Activated T-helper 1 cell treated with anti-CD3 and anti-CD28 coated beads, Interleukin-12 subunit alpha, Interleukin-12 subunit beta, Interleukin-2, Interleukin-4 antibody, amounts not matched to agents 30 ng/mL and 10 ng/mL and 1 ng/mL, durations not matched to agents 14 hours and 24 hours and 36 hours (primary cell): Measurements from ENCODE around the gene ZNF431. TPM values are rescaled to one million over a fixed set of nuclear protein-coding genes. Genes with fewer than 3 reads are reported as not detected.

ENCODE experiments used
- DNase-seq: peaks from one replicate; pipeline ENCODE4 v3.0.0; 2021; ENCODE audit warnings: low spot score
- H3K27ac Mint-ChIP-seq: one replicate; pipeline ENCODE4 v1.8.0; 2021; ENCODE audit warnings: mild to moderate bottlenecking, mixed read lengths
- H3K27me3 Mint-ChIP-seq: one replicate; pipeline ENCODE4 v1.8.0; 2022; ENCODE audit warnings: mild to moderate bottlenecking, moderate library complexity, mixed read lengths; ENCODE audit not compliant: insufficient read depth
- H3K36me3 Mint-ChIP-seq: one replicate; pipeline ENCODE4 v1.8.0; 2021; ENCODE audit warnings: low read depth, mixed read lengths
- H3K4me1 Mint-ChIP-seq: one replicate; pipeline ENCODE4 v1.8.0; 2021; ENCODE audit warnings: low read depth, mixed read lengths
- H3K4me3 Mint-ChIP-seq: one replicate; pipeline ENCODE4 v1.8.0; 2021; ENCODE audit warnings: mild to moderate bottlenecking, moderate library complexity, mixed read lengths
- H3K9me3 Mint-ChIP-seq: one replicate; pipeline ENCODE4 v1.8.0; 2021; ENCODE audit warnings: mixed read lengths
- intact Hi-C: fragments of 100-400 bp; cut with micrococcal nuclease; formaldehyde crosslinking; loops from one replicate; pipeline ENCODE4 v1.15.1; 2024
- total RNA-seq: library from RNA; stranded (reverse); gene quantifications from 2 replicates; pipeline ENCODE4 v1.2.3, GENCODE V29; 2022

The ZNF431 gene
- 16.0 and 16.8 TPM in 2 replicates for total RNA-seq

DNA sequence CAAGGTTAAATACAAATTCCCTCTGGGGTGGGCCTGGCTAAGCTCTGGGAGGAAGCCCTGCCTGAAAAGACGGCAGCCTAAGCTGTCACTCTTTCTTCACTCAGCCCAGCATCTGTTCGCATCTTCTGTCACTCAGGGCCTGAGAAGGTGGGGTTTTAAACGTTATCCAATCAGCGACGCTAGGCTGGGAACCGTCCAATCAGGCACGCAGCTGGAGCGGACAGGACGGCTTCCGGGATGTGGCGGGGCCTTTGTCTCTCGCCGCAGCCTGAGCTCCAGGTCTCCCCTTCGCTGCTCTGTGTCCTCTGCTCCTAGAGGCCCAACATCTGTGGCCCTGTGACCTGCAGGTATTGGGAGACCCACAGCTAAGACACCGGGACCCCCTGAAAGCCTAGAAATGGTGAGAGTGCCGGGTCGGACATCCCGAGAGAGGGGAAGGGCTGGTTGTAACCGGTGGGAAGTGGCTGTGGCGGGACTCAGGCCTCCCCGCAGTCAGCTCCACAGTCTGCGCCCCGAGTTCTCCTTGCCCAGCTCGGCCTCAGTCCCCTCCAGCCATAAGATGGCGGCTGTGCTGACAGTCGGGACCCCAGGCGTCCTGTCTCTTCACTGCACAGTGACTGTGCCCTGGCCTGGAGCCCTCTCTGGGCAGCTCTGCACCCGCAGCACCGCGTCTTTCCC is at the start of gene ZNF431:
ZNF431 (plus strand) TSS at position 254 of the 678 bp plus-strand sequence; CDS start at position 398, 144 bp downstream.
- Mint-ChIP-seq H3K9me3 (peaks cover 15% of the 10 kb centered on the region), H3K36me3 (peaks cover 42% of the 10 kb centered on the region), H3K27ac (peak within 1 kb of the TSS; percentile 91), H3K4me1 (peaks cover 25% of the 10 kb centered on the region), H3K27me3 (no peaks in the 10 kb centered on the region), H3K4me3 (peak within 1 kb of the TSS; percentile 96)
- DNase-seq, result peak; percentile 85
- intact Hi-C loops, result loop anchor here (1.0 to 10.0 kb wide), 9 partner anchors 60 to 717 kb away; partner anchors contain the start of genes ZNF100, ZNF429, ZNF430 and ZNF66

DNA sequence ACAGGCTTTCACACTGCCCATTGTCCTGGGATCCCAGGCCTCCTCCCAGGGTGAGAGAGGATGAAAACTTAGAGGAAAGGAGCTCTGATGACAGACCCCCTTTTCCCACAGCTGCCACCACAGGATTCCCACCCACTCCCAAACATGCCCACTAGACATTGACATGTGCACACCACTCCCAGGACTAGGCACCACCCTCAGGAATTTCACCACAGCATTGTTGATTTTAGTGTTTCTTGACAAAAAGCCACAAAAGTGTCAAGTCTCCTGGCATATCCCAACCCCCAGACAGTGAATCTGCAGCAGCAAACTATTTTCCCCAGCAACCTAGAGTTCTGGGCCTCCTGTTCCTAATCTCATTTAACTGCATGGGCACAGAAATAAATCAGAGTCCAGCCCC is 49.7 kb upstream of the ZNF431 start:
- Mint-ChIP-seq H3K4me3 (no peak overlapping the region), H3K27ac (no peak overlapping the region), H3K9me3 (peaks cover 10% of the 10 kb centered on the region), H3K36me3 (peaks cover 39% of the 10 kb centered on the region), H3K27me3 (no peaks in the 10 kb centered on the region), H3K4me1 (peaks cover 6% of the 10 kb centered on the region)
- DNase-seq, result no peak
- intact Hi-C loops, result no loop called here

DNA sequence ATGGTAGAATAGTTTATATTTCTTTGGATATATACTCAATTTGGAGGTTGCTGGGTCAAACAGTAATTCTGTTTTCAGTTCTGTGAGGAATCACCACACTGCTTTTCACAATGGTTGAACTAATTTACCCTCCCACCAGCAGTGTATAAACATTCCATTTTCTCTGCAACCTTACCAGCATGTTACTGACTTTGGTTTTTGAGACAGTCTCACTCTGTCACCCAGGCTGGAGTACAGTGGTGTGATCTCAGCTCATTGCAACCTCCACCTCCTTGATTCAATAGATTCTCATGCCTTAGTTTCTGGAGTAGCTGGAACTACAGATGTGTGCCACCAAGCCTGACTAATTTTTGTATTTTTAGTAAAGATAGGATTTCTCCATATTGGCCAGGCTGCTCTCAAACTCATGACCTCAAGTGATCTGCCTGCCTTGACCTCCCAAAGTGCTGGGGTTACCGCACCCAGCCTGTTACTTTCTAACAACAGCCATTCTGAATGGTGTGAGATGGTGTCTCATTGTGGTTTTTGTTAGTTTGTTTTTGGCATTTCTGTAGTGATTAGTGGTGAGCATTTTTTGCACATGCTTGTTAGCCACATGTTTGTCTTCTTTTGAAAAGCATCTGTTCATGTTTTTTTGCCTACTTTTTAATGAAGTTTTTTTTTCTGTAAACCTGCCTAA is 47.4 kb upstream of the ZNF431 start:
- intact Hi-C loops, result no loop called here
- Mint-ChIP-seq H3K4me3 (no peak overlapping the region), H3K27me3 (no peaks in the 10 kb centered on the region), H3K36me3 (peaks cover 43% of the 10 kb centered on the region), H3K9me3 (peaks cover 14% of the 10 kb centered on the region), H3K27ac (no peak overlapping the region), H3K4me1 (peaks cover 6% of the 10 kb centered on the region)
- no peak for DNase-seq

DNA sequence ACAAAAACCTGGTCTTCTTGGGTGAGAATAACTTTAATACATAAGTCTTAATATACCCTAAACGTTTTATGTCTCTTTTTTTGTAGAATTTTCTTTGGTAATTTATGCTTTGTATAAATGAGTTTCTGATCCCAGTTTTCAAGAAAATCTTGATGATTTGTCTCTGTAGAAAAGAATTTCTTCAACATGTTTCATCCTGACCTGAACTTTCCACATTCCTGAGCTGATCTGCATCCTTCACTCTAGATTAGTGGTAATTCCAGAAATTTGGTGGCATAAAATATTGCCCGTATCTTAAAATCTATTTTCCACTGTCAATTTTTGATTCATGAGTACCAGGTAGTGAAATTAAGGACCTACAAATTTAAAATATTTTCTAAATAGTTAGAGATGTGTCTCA is 43.5 kb upstream of the ZNF431 start:
- no peak overlapping the region for H3K4me3 Mint-ChIP-seq
- H3K9me3 Mint-ChIP-seq, result peaks cover 14% of the 10 kb centered on the region
- H3K27me3 Mint-ChIP-seq, result no peaks in the 10 kb centered on the region
- intact Hi-C loops, result no loop called here
- no peak overlapping the region for H3K27ac Mint-ChIP-seq
- peaks cover 52% of the 10 kb centered on the region for H3K36me3 Mint-ChIP-seq
- DNase-seq, result no peak
- peaks cover 11% of the 10 kb centered on the region for H3K4me1 Mint-ChIP-seq

DNA sequence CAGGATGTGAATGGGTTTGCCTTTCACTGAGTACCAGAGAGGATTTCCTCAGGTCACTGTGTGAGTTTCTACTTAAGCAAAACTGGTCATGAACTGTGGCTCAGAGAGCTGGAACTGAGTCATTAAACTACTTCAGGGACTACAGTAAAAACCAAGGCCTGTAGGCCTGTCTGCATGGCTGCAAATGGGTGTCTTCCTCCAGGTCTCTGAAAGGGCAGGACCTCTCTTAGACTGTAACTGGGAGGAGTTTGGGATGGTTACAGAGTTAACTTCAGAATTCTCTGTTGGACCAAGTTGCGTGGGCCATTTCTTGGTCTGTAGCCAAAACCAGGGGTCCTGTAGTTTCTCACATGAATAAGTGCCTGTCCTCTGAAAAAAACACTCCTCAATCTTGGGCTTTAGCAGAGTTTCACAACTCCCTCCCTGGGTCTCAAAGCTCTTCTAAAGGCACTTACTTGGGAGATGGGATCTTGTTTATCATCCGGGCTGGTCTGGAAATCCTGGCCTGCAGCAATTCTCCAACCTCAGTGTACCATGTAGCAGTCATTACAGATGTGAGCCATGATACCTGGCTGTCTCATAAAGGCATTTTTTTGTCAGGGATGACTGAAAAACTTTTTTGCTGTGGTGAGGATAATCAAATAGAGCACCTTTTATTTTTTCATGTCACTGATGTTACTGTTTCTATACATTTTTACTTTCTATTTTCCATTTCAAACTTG is 40.2 kb upstream of the ZNF431 start:
- peaks cover 4% of the 10 kb centered on the region for H3K9me3 Mint-ChIP-seq
- DNase-seq, result no peak
- intact Hi-C loops, result no loop called here
- H3K4me1 Mint-ChIP-seq, result peaks cover 11% of the 10 kb centered on the region
- H3K27ac Mint-ChIP-seq, result peak overlapping the region; percentile 55
- no peaks in the 10 kb centered on the region for H3K27me3 Mint-ChIP-seq
- no peak overlapping the region for H3K4me3 Mint-ChIP-seq
- peaks cover 51% of the 10 kb centered on the region for H3K36me3 Mint-ChIP-seq

DNA sequence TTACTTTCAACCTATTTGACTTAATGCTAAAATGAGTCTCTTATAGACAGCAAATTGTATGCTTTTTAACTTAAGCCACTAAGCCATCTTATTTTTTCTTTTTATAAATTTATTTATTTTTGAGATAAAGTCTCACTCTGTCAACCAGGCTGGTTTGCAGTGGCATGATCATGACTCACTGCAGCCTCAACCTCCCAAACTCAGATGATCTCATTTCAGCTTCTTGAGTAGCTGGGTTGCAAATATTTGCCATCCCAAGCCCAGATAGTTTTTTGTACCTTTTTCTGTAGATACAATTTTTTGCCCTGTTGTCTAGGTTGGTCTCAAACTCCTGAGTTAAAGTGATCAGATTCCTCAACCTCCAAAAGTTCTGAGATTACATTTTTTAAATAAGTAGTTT is 32.7 kb upstream of the ZNF431 start:
- no peak for DNase-seq
- H3K9me3 Mint-ChIP-seq, result peaks cover 50% of the 10 kb centered on the region
- H3K36me3 Mint-ChIP-seq, result peaks cover 65% of the 10 kb centered on the region
- no peaks in the 10 kb centered on the region for H3K4me1 Mint-ChIP-seq
- no peak overlapping the region for H3K27ac Mint-ChIP-seq
- no peak overlapping the region for H3K4me3 Mint-ChIP-seq
- intact Hi-C loops, result no loop called here
- no peaks in the 10 kb centered on the region for H3K27me3 Mint-ChIP-seq

DNA sequence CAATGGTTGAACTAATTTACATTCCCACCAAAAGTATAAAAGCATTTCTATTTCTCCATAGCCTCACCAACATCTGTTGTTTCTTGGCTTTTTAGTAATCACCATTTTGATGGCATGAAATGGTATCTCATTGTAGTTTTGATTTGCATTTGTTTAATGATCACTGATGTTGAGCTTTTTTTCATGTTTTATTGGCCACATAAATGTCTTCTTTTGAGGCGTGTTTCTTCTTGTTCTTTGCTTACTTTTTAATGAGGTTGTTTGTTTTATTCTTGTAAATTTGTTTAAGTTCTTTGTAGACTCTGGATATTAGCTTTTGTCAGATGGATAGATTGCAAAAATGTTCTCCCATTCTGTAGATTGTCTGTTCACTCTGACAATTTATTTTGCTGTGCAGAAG is 31.7 kb upstream of the ZNF431 start:
- no peak overlapping the region for H3K27ac Mint-ChIP-seq
- peaks cover 59% of the 10 kb centered on the region for H3K9me3 Mint-ChIP-seq
- H3K4me1 Mint-ChIP-seq, result no peaks in the 10 kb centered on the region
- H3K27me3 Mint-ChIP-seq, result no peaks in the 10 kb centered on the region
- peaks cover 70% of the 10 kb centered on the region for H3K36me3 Mint-ChIP-seq
- intact Hi-C loops, result no loop called here
- DNase-seq, result no peak
- H3K4me3 Mint-ChIP-seq, result no peak overlapping the region

DNA sequence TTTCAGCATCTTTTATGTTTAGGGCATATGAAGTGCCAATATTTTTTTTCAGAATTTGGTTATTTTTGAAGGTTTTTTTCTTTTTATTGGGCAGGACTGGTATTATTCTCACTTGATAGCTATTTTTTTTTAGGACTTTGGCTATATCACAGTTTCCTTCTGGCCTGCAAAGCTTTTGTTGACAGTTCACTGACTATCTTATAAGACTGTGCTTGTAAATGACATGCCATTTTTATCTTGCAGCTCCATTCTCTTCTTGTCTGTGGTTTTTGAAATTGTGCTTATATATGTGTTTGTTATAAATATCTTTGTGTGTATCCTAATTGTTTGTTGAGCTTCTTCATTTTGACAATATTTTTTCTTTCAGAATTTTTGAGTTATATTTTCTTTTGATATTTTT is 26.4 kb upstream of the ZNF431 start:
- H3K4me3 Mint-ChIP-seq, result no peak overlapping the region
- H3K4me1 Mint-ChIP-seq, result no peaks in the 10 kb centered on the region
- peaks cover 73% of the 10 kb centered on the region for H3K9me3 Mint-ChIP-seq
- H3K36me3 Mint-ChIP-seq, result peaks cover 69% of the 10 kb centered on the region
- H3K27ac Mint-ChIP-seq, result no peak overlapping the region
- intact Hi-C loops, result no loop called here
- no peak for DNase-seq
- H3K27me3 Mint-ChIP-seq, result no peaks in the 10 kb centered on the region

DNA sequence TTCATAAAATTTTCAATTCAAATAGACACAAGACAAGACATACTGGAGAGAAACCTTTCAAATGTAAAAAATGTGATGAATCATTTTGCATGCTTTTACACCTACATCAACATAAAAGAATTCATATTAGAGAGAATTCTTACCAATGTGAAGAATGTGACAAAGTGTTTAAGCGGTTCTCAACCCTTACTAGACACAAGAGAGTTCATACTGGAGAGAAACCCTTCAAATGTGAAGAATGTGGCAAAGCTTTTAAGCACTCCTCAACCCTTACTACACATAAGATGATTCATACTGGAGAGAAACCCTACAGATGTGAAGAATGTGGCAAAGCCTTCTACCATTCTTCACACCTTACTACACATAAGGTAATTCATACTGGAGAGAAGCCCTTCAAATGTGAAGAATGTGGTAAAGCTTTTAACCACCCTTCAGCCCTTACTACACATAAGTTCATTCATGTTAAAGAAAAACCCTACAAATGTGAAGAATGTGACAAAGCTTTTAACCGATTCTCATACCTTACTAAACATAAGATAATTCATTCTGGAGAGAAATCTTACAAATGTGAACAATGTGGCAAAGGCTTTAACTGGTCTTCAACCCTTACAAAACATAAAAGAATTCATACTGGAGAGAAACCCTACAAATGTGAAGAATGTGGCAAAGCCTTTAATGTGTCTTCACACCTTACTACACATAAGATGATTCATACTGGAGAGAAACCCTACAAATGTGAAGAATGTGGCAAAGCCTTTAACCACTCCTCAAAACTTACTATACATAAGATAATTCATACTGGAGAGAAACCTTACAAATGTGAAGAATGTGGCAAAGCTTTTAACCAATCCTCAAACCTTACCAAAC is 24.6 kb upstream of the ZNF431 start:
- no peaks in the 10 kb centered on the region for H3K27me3 Mint-ChIP-seq
- H3K4me3 Mint-ChIP-seq, result no peak overlapping the region
- peaks cover 61% of the 10 kb centered on the region for H3K9me3 Mint-ChIP-seq
- no peak overlapping the region for H3K27ac Mint-ChIP-seq
- H3K4me1 Mint-ChIP-seq, result no peaks in the 10 kb centered on the region
- intact Hi-C loops, result no loop called here
- H3K36me3 Mint-ChIP-seq, result peaks cover 51% of the 10 kb centered on the region
- no peak for DNase-seq

DNA sequence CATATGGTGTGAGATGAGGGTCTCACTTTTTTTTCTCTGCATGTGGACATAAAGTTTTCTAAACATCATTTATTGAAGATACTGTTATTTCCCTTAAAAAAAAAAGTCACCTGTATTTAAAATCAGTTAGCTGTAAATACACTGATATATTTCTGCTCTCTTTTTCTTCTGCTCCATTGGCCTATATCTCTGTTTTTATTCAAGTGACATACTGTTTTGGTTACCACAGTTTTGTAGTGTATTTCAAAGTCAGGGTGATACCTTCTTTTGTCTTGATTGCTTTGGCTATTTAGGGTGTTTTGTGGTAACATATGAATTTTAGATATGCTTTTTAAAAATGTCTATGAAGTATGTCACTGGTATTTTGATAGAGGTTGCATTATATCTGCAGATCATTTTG is 15.8 kb upstream of the ZNF431 start:
- Mint-ChIP-seq H3K9me3 (peaks cover 35% of the 10 kb centered on the region), H3K4me1 (no peaks in the 10 kb centered on the region), H3K4me3 (no peak overlapping the region), H3K27ac (no peak overlapping the region), H3K27me3 (no peaks in the 10 kb centered on the region), H3K36me3 (peaks cover 12% of the 10 kb centered on the region)
- intact Hi-C loops, result no loop called here
- no peak for DNase-seq

DNA sequence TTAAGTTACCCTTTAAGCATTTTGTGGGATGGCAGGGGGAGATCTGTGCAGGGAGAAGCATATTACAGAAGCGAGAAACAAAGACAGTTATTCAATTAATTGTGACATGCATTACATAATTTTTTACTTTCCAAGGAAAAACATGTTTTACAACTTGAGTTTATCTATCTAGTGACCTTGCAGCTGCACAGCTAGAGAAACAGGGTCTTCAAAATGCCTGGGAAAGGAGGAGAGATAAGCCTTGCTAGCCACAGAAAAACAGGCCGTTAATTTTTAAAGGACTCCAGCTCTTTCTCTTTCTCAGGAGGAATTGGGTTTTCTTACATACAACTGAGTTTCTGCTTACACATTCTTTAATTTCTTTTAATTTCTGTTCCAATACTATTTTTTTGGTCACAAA is 14.8 kb upstream of the ZNF431 start:
- H3K4me1 Mint-ChIP-seq, result no peaks in the 10 kb centered on the region

DNA sequence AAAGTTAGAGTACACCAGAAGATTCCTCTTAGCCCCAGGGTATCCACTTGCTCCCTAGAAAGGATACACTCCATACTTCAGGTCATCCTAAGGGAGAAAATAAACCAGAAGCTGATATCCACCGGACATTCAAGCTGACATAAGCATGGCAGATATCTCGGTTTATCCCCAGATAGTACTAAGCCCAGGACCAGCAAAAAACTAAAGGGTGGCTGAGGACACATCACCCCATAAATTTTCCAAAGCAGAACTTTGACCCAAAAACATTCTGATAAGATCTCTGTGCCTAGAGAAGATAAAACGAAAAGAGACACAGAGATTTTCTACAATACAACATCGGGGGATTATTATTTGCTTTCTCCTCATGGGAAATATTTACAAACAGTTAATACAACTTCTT is 13.9 kb upstream of the ZNF431 start:
- H3K36me3 Mint-ChIP-seq, result peaks cover 10% of the 10 kb centered on the region
- no peaks in the 10 kb centered on the region for H3K27me3 Mint-ChIP-seq
- peaks cover 24% of the 10 kb centered on the region for H3K9me3 Mint-ChIP-seq
- no peak for DNase-seq
- H3K27ac Mint-ChIP-seq, result no peak overlapping the region
- intact Hi-C loops, result no loop called here
- no peak overlapping the region for H3K4me3 Mint-ChIP-seq
- H3K4me1 Mint-ChIP-seq, result no peaks in the 10 kb centered on the region

More for the DNA sequence above, 14.8 kb upstream of the ZNF431 start:
- intact Hi-C loops, result no loop called here
- no peak overlapping the region for H3K4me3 Mint-ChIP-seq
- H3K36me3 Mint-ChIP-seq, result peaks cover 12% of the 10 kb centered on the region
- peaks cover 31% of the 10 kb centered on the region for H3K9me3 Mint-ChIP-seq
- no peaks in the 10 kb centered on the region for H3K27me3 Mint-ChIP-seq
- no peak overlapping the region for H3K27ac Mint-ChIP-seq
- DNase-seq, result no peak
